DND-41 (cell line): ENCODE measurements around the gene AACS.
"Not testable (repeated sequence)": the region's sequence is repeated elsewhere in the genome, so short reads cannot be mapped to it uniquely, and the experiment has no call there.

ENCODE experiments used
- ATAC-seq: fragments of 200-7000 bp; cut with Tn5 transposase; 3 replicates; pipeline ENCODE4 v1.9.1; 2021; ENCODE audit warnings: low read depth; ENCODE audit not compliant: insufficient read depth
- DNase-seq: peaks from one replicate; pipeline ENCODE4 v3.0.0-alpha.2; 2020
- H2AFZ ChIP-seq: 2 replicates; pipeline ENCODE4 v1.6.0; 2012; ENCODE audit warnings: low read depth, low read length
- H3K27ac ChIP-seq: 2 replicates; pipeline ENCODE4 v1.5.1; 2012; ENCODE audit warnings: low read length, inconsistent platforms
- H3K27me3 ChIP-seq: fragments of 200-600 bp; sonication (generic); 2 replicates; pipeline ENCODE4 v1.6.0; 2012; ENCODE audit warnings: low read length, mild to moderate bottlenecking, inconsistent platforms; ENCODE audit not compliant: insufficient read depth, poor library complexity
- H3K36me3 ChIP-seq: 2 replicates; pipeline ENCODE4 v1.5.1; 2012; ENCODE audit warnings: low read length, inconsistent platforms; ENCODE audit not compliant: insufficient read depth
- H3K4me1 ChIP-seq: 2 replicates; pipeline ENCODE4 v1.5.1; 2012; ENCODE audit warnings: mild to moderate bottlenecking, low read length; ENCODE audit not compliant: insufficient read depth
- H3K4me2 ChIP-seq: 2 replicates; pipeline ENCODE4 v1.6.0; 2012; ENCODE audit warnings: mild to moderate bottlenecking, moderate library complexity, low read length, inconsistent platforms; ENCODE audit not compliant: insufficient read depth
- H3K4me3 ChIP-seq, 2 experiments: fragments of 200-600 bp in 1 of 2; shearing (Covaris generic) in 1 of 2; 2 replicates each; pipeline ENCODE4 v1.5.1; 2012 to 2016; ENCODE audit warnings: inconsistent platforms in 2 of 2, low read length in 2 of 2, mild to moderate bottlenecking in 2 of 2, low read depth in 1 of 2, moderate library complexity in 1 of 2
- H3K79me2 ChIP-seq: 2 replicates; pipeline ENCODE4 v1.6.0; 2012; ENCODE audit warnings: low read length, inconsistent platforms; ENCODE audit not compliant: insufficient read depth
- H3K9ac ChIP-seq: 2 replicates; pipeline ENCODE4 v1.6.0; 2012; ENCODE audit warnings: low read depth, mild to moderate bottlenecking, inconsistent platforms, low read length, moderate library complexity
- H3K9me3 ChIP-seq: 2 replicates; pipeline ENCODE4 v1.5.1; 2012; ENCODE audit warnings: low read length, moderate library complexity, mild to moderate bottlenecking, inconsistent platforms; ENCODE audit not compliant: insufficient read depth, severe bottlenecking
- H4K20me1 ChIP-seq: 2 replicates; pipeline ENCODE4 v1.6.0; 2012; ENCODE audit warnings: low read length; ENCODE audit not compliant: insufficient read depth
- CTCF ChIP-seq: IDR thresholded peaks from 2 replicates; pipeline ENCODE4 v1.5.1; 2012; ENCODE audit warnings: borderline replicate concordance, low read length, moderate library complexity, mild to moderate bottlenecking; ENCODE audit not compliant: poor library complexity, severe bottlenecking; ENCODE audit errors: extremely low read depth
- EZH2 ChIP-seq: IDR thresholded peaks from 3 replicates; pipeline ENCODE4 v1.6.1; 2012; ENCODE audit warnings: borderline replicate concordance, low read depth, mild to moderate bottlenecking, moderate library complexity, low read length, inconsistent platforms; ENCODE audit not compliant: severe bottlenecking

AACS gene

GRCh38 chr12:125105600-125105999 lies 40.4 kb downstream of the AACS start:
- DNase-seq (no peak), ATAC-seq (no peak)
- no peaks in the 10 kb centered on the region for H3K27me3 ChIP-seq
- TF ChIP-seq CTCF: no peak
- TF ChIP-seq EZH2: no peak
- no peak overlapping the region for H3K9ac ChIP-seq
- H2AFZ ChIP-seq: no peak overlapping the region
- no peaks in the 10 kb centered on the region for H3K9me3 ChIP-seq
- no peaks in the 10 kb centered on the region for H3K79me2 ChIP-seq
- H3K27ac ChIP-seq: no peak overlapping the region
- H4K20me1 ChIP-seq: no peaks in the 10 kb centered on the region
- no peaks in the 10 kb centered on the region for H3K4me1 ChIP-seq
- no peak overlapping the region for H3K4me2 ChIP-seq
- H3K4me3 ChIP-seq: no peak overlapping the region
- peaks cover 42% of the 10 kb centered on the region for H3K36me3 ChIP-seq

- no peak for TF ChIP-seq CTCF
- TF ChIP-seq EZH2: no peak
- Histone ChIP-seq H3K79me2 (no peaks in the 10 kb centered on the region), H4K20me1 (no peaks in the 10 kb centered on the region), H3K4me1 (no peaks in the 10 kb centered on the region), H3K9me3 (no peaks in the 10 kb centered on the region), H3K27ac (no peak overlapping the region), H2AFZ (no peak overlapping the region), H3K36me3 (peaks cover 27% of the 10 kb centered on the region), H3K4me2 (no peak overlapping the region), H3K9ac (no peak overlapping the region), H3K27me3 (no peaks in the 10 kb centered on the region), H3K4me3 (no peak overlapping the region)
- DNase-seq: no peak
- no peak for ATAC-seq
Observed at GRCh38 chr12:125110641-125111360, 45.6 kb downstream of the AACS start.

GRCh38 chr12:125111403-125111802 lies 46.2 kb downstream of the AACS start:
- no peak for DNase-seq
- TF ChIP-seq EZH2: no peak
- TF ChIP-seq CTCF: no peak
- no peaks in the 10 kb centered on the region for H4K20me1 ChIP-seq
- no peak for ATAC-seq
- no peak overlapping the region for H3K4me2 ChIP-seq
- H2AFZ ChIP-seq: no peak overlapping the region
- no peaks in the 10 kb centered on the region for H3K79me2 ChIP-seq
- H3K9me3 ChIP-seq: no peaks in the 10 kb centered on the region
- no peak overlapping the region for H3K4me3 ChIP-seq
- H3K4me1 ChIP-seq: no peaks in the 10 kb centered on the region
- H3K36me3 ChIP-seq: peaks cover 27% of the 10 kb centered on the region
- H3K9ac ChIP-seq: no peak overlapping the region
- no peak overlapping the region for H3K27ac ChIP-seq
- no peaks in the 10 kb centered on the region for H3K27me3 ChIP-seq

GRCh38 chr12:125112614-125113013 lies 47.4 kb downstream of the AACS start:
- H3K9me3 ChIP-seq, H3K4me3 ChIP-seq, H3K27ac ChIP-seq, H3K4me1 ChIP-seq, H2AFZ ChIP-seq, ATAC-seq, H3K4me2 ChIP-seq, H3K9ac ChIP-seq, DNase-seq, H4K20me1 ChIP-seq, H3K79me2 ChIP-seq, H3K27me3 ChIP-seq: not testable (repeated sequence)
- peaks cover 18% of the 10 kb centered on the region for H3K36me3 ChIP-seq
